Gastrocnemius medialis (tissue), 4 donors: ENCODE measurements around the gene MAEA. TPM values are rescaled to one million over a fixed set of nuclear protein-coding genes. Genes with fewer than 3 reads are reported as not detected.

ENCODE experiments used
- ATAC-seq, 2 donors: fragments of 150-250 bp; one replicate each; pipeline ENCODE4 v1.9.1; 2016
- DNase-seq, 2 donors: peaks; one replicate each; pipeline ENCODE4 v3.0.0-alpha.2; 2019
- H3K27ac ChIP-seq, 4 donors: fragments of 200-600 bp; sonication (generic); 1 replicate in 1 of 4; 2 replicates in 3 of 4; pipeline ENCODE4 v1.5.1; 2016 to 2018; ENCODE audit warnings: mild to moderate bottlenecking in 2 of 4, moderate library complexity in 1 of 4
- H3K27me3 ChIP-seq, 3 donors: fragments of 200-600 bp; sonication (generic) in 2 of 3; 1 replicate in 1 of 3; 2 replicates in 2 of 3; pipeline versions ENCODE4 v1.5.1 to v1.6.0; 2016 to 2019; ENCODE audit warnings: mild to moderate bottlenecking in 1 of 3, moderate library complexity in 1 of 3
- H3K36me3 ChIP-seq, 2 donors: fragments of 200-600 bp; sonication (generic) in 1 of 2; one replicate each; pipeline ENCODE4 v1.5.1; 2017 to 2018
- H3K4me1 ChIP-seq, 2 donors: fragments of 200-600 bp; sonication (generic) in 1 of 2; one replicate each; pipeline ENCODE4 v1.5.1; 2016 to 2017; ENCODE audit warnings: mild to moderate bottlenecking in 2 of 2
- H3K4me3 ChIP-seq, 4 donors: fragments of 200-600 bp; sonication (generic) in 3 of 4; 1 replicate in 1 of 4; 2 replicates in 3 of 4; pipeline ENCODE4 v1.5.1; 2016 to 2019; ENCODE audit warnings: mild to moderate bottlenecking in 2 of 4
- H3K9me3 ChIP-seq, 3 donors: fragments of 200-600 bp; sonication (generic) in 2 of 3; 1 replicate in 1 of 3; 2 replicates in 2 of 3; pipeline ENCODE4 v1.5.1; 2016 to 2019
- CTCF ChIP-seq, 5 experiments: fragments of 450-650 bp in 3 of 5; fragments of 200-600 bp in 2 of 5; sonication (generic) in 2 of 5; IDR thresholded peaks in 4 of 5; conservative IDR thresholded peaks in 1 of 5; 1 replicate in 4 of 5; 2 replicates in 1 of 5; pipeline ENCODE4 v1.5.1; 2016 to 2019; ENCODE audit warnings: antibody characterized with exemption in 5 of 5, mild to moderate bottlenecking in 3 of 5, moderate library complexity in 3 of 5
- POLR2A ChIP-seq, 2 donors: fragments of 450-650 bp; IDR thresholded peaks; one replicate each; pipeline ENCODE4 v1.6.1; 2017; ENCODE audit warnings: antibody characterized with exemption in 2 of 2, mild to moderate bottlenecking in 2 of 2, moderate library complexity in 2 of 2
- in situ Hi-C, 4 donors: fragments of 200-750 bp; cut with MboI; loops; one replicate each; pipeline versions ENCODE4 v1.15.0 to v1.8.0; 2017; ENCODE audit warnings: low sequenced_read_pairs in 4 of 4
- intact Hi-C: fragments of 100-400 bp; cut with DNase I; formaldehyde crosslinking; loops from one replicate; pipeline ENCODE4 v1.15.1; 2023; ENCODE audit warnings: low total_unique reads
- total RNA-seq, 4 donors: library from RNA; depleted of rRNA; stranded (reverse); fragments of >200 nt; gene quantifications; one replicate each; pipeline versions ENCODE4 v1.1.0 to v1.2.3, GENCODE V29; 2016

The MAEA gene
- total RNA-seq, 4 donors from 2014 or later = 30.0 to 42.7 (median 34.3) TPM

- intact Hi-C loops = no loop called here
- no peaks in the 10 kb centered on the region for H3K9me3 ChIP-seq
- H3K27ac ChIP-seq = peak overlapping the region; percentile 39 to 79 (median 60)
- in situ Hi-C loops = no loop called here
- H3K4me1 ChIP-seq = peaks cover 0 to 4% of the 10 kb centered on the region in 2 donors
- no peak for TF ChIP-seq POLR2A (IDR thresholded peaks at IDR 0.05)
- no peak for TF ChIP-seq CTCF (IDR thresholded peaks at IDR 0.05 in 4 of 5, conservative IDR thresholded peaks at IDR 0.05 in 1 of 5)
- no peak overlapping the region for H3K4me3 ChIP-seq
- ATAC-seq (peak; percentile 69 to 84), DNase-seq (peak in 1 of 2 donors; percentile 61)
- H3K36me3 ChIP-seq = peaks cover 6 to 51% of the 10 kb centered on the region in 2 donors
- no peaks in the 10 kb centered on the region for H3K27me3 ChIP-seq
Observed at GRCh38 chr4:1336088-1336491, 46.4 kb downstream of the MAEA start.

GRCh38 chr4:1337376-1337831 lies 47.7 kb downstream of the MAEA start:
- intact Hi-C loops = no loop called here

GRCh38 chr4:1337951-1338751 lies 48.5 kb downstream of the MAEA start:
- TF ChIP-seq CTCF (IDR thresholded peaks at IDR 0.05 in 4 of 5, conservative IDR thresholded peaks at IDR 0.05 in 1 of 5) = no peak
- no peak for TF ChIP-seq POLR2A (IDR thresholded peaks at IDR 0.05)
- DNase-seq (no peak), ATAC-seq (no peak)
- intact Hi-C loops = no loop called here
- no peak overlapping the region for H3K4me3 ChIP-seq
- peak overlapping the region in 1 of 4 donors; percentile 31 for H3K27ac ChIP-seq
- no peaks in the 10 kb centered on the region for H3K4me1 ChIP-seq
- H3K36me3 ChIP-seq = peaks cover 6 to 55% of the 10 kb centered on the region in 2 donors
- no peaks in the 10 kb centered on the region for H3K27me3 ChIP-seq
- no peaks in the 10 kb centered on the region for H3K9me3 ChIP-seq
- in situ Hi-C loops = no loop called here

More at GRCh38 chr4:1337376-1337831, 47.7 kb downstream of the MAEA start:
- no peak for ATAC-seq
- Histone ChIP-seq H3K27ac (no peak overlapping the region), H3K4me3 (no peak overlapping the region), H3K4me1 (no peaks in the 10 kb centered on the region), H3K27me3 (no peaks in the 10 kb centered on the region), H3K9me3 (no peaks in the 10 kb centered on the region), H3K36me3 (peaks cover 6 to 55% of the 10 kb centered on the region in 2 donors)
- no peak for DNase-seq
- no peak for TF ChIP-seq POLR2A (IDR thresholded peaks at IDR 0.05)
- TF ChIP-seq CTCF (IDR thresholded peaks at IDR 0.05 in 4 of 5, conservative IDR thresholded peaks at IDR 0.05 in 1 of 5) = no peak
- in situ Hi-C loops = no loop called here

- intact Hi-C loops (no loop called here), in situ Hi-C loops (no loop called here)
- Histone ChIP-seq H3K27me3 (no peaks in the 10 kb centered on the region), H3K27ac (no peak overlapping the region), H3K4me3 (no peak overlapping the region), H3K9me3 (no peaks in the 10 kb centered on the region), H3K36me3 (peaks cover 6 to 55% of the 10 kb centered on the region in 2 donors), H3K4me1 (no peaks in the 10 kb centered on the region)
- DNase-seq = no peak
- TF ChIP-seq CTCF (IDR thresholded peaks at IDR 0.05 in 4 of 5, conservative IDR thresholded peaks at IDR 0.05 in 1 of 5) = no peak
- TF ChIP-seq POLR2A (IDR thresholded peaks at IDR 0.05) = no peak
- ATAC-seq = no peak
Observed at GRCh38 chr4:1338752-1339414, 49.2 kb downstream of the MAEA start.
